Thoracic aorta (tissue), 2 donors: ENCODE results near the gene FRMD1. TPM values are rescaled to one million over a fixed set of nuclear protein-coding genes. Genes with fewer than 3 reads are reported as not detected.

ENCODE experiments used
- ATAC-seq: fragments of 150-250 bp; one replicate; pipeline ENCODE4 v1.8.0; 2017; ENCODE audit warnings: low read depth; ENCODE audit not compliant: insufficient number of reproducible peaks, low FRiP score
- DNase-seq: peaks from one replicate; pipeline ENCODE4 v3.0.0-alpha.2; 2020; ENCODE audit warnings: low spot score
- H3K27ac ChIP-seq, 2 donors: fragments of 200-600 bp; sonication (generic); 1 replicate in 1 of 2; 2 replicates in 1 of 2; pipeline ENCODE4 v1.5.1; 2016; ENCODE audit warnings: mild to moderate bottlenecking in 2 of 2, moderate library complexity in 2 of 2
- H3K27me3 ChIP-seq: fragments of 200-600 bp; sonication (generic); replicated peaks from 2 replicates; pipeline ENCODE4 v1.6.0; 2016; ENCODE audit warnings: mild to moderate bottlenecking; ENCODE audit not compliant: insufficient read depth
- H3K36me3 ChIP-seq: fragments of 200-600 bp; sonication (generic); one replicate; pipeline ENCODE4 v1.5.1; 2016
- H3K4me1 ChIP-seq, 2 donors: fragments of 200-600 bp; sonication (generic); 1 replicate in 1 of 2; 2 replicates in 1 of 2; pipeline versions ENCODE4 v1.5.1 to v1.6.0; 2016; ENCODE audit warnings: low read depth in 2 of 2, mild to moderate bottlenecking in 1 of 2; ENCODE audit not compliant: control insufficient read depth in 1 of 2
- H3K4me3 ChIP-seq: fragments of 200-600 bp; sonication (generic); 2 replicates; pipeline ENCODE4 v1.5.1; 2016; ENCODE audit warnings: mild to moderate bottlenecking
- H3K9me3 ChIP-seq: fragments of 200-600 bp; sonication (generic); 2 replicates; pipeline ENCODE4 v1.5.1; 2016
- total RNA-seq, 2 donors: library from RNA; depleted of rRNA; stranded (reverse); fragments of >200 nt; gene quantifications; one replicate each; pipeline versions ENCODE4 v1.1.0 to v1.2.3, GENCODE V29; 2016
- TF ChIP-seq, protein P1 (sequence below): fragments of 200-600 bp; sonication (generic); IDR thresholded peaks from one replicate; pipeline ENCODE4 v1.5.1; 2019; ENCODE audit warnings: antibody characterized with exemption

Gene FRMD1
- total RNA-seq, 2 donors from 2014 or later: not detected

GRCh38 chr6:168062346-168063289 lies 16.4 kb downstream of the FRMD1 start:
- no peaks in the 10 kb centered on the region for H3K36me3 ChIP-seq
- TF ChIP-seq, protein P1, sequence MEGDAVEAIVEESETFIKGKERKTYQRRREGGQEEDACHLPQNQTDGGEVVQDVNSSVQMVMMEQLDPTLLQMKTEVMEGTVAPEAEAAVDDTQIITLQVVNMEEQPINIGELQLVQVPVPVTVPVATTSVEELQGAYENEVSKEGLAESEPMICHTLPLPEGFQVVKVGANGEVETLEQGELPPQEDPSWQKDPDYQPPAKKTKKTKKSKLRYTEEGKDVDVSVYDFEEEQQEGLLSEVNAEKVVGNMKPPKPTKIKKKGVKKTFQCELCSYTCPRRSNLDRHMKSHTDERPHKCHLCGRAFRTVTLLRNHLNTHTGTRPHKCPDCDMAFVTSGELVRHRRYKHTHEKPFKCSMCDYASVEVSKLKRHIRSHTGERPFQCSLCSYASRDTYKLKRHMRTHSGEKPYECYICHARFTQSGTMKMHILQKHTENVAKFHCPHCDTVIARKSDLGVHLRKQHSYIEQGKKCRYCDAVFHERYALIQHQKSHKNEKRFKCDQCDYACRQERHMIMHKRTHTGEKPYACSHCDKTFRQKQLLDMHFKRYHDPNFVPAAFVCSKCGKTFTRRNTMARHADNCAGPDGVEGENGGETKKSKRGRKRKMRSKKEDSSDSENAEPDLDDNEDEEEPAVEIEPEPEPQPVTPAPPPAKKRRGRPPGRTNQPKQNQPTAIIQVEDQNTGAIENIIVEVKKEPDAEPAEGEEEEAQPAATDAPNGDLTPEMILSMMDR: no peak
- no peak overlapping the region for H3K27ac ChIP-seq
- H3K4me1 ChIP-seq: peaks cover 0 to 7% of the 10 kb centered on the region in 2 donors
- ATAC-seq (no peak), DNase-seq (no peak)
- H3K27me3 ChIP-seq: no peaks in the 10 kb centered on the region
- no peaks in the 10 kb centered on the region for H3K9me3 ChIP-seq
- H3K4me3 ChIP-seq: no peak overlapping the region

- Histone ChIP-seq H3K4me3 (no peak overlapping the region), H3K27me3 (no peaks in the 10 kb centered on the region), H3K27ac (no peak overlapping the region), H3K36me3 (no peaks in the 10 kb centered on the region), H3K9me3 (no peaks in the 10 kb centered on the region), H3K4me1 (peaks cover 0 to 7% of the 10 kb centered on the region in 2 donors)
- DNase-seq (no peak), ATAC-seq (no peak)
- TF ChIP-seq, protein P1: no peak
These were observed 17.5 kb downstream of the FRMD1 start for GRCh38 chr6:168061269-168062210.

GRCh38 chr6:168060521-168060931 lies 18.5 kb downstream of the FRMD1 start:
- Histone ChIP-seq H3K27me3 (no peaks in the 10 kb centered on the region), H3K27ac (no peak overlapping the region), H3K4me3 (no peak overlapping the region), H3K9me3 (no peaks in the 10 kb centered on the region), H3K36me3 (no peaks in the 10 kb centered on the region), H3K4me1 (peaks cover 0 to 7% of the 10 kb centered on the region in 2 donors)
- no peak for DNase-seq
- TF ChIP-seq, protein P1: peak; percentile 25
- no peak for ATAC-seq

DNA sequence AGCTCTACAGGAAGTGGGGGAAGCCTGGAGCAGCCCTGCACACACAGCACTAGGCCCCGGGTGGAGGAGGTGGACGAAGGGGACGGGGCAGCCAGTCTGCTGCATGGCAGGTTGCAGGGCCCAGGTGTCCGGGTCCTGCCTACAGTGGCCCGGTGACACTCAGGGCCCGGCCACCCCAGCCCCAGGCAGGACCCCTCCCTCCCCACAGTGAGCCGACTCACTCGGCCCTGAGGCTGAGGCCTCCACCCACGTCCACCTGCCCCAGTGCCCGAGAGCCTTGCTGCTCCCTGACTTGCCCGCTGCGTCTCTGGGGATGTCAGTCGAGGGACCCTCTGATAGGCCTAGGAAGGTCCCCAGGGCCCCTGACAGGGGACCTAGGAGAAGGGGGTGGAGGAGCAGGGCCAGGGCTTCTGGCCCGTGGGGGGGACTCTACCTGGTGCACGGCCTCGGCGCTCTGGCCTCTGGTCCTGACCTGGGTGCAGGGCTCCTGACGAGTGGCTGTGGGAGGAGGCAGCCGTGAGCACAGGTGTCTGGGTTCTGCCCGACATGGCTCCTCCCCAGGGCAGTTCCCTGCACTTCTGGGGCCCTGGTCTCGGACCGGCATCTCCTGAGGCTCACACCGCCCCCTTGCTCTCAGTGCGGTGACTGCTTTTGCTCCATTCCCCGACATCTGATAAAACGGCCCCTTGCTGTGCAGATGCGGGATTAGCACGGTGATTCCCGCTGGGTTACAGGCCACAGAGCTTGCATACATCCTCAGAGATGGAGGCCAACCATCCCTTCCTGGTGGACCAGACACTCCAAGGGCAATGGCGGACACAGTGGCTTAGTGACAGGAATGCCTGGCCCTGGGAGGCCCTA lies 20.1 kb downstream of the FRMD1 start:
- H3K36me3 ChIP-seq: no peaks in the 10 kb centered on the region
- H3K4me1 ChIP-seq: peaks cover 0 to 21% of the 10 kb centered on the region in 2 donors
- H3K4me3 ChIP-seq: no peak overlapping the region
- H3K9me3 ChIP-seq: no peaks in the 10 kb centered on the region
- TF ChIP-seq, protein P1: no peak
- DNase-seq: no peak
- H3K27me3 ChIP-seq: no peaks in the 10 kb centered on the region
- ATAC-seq: no peak
- H3K27ac ChIP-seq: no peak overlapping the region
